ENCODE measurements around the gene RASSF4.

Gene RASSF4

GRCh38 chr10:44959247-44960087 is at the start of gene RASSF4 (continued):
- TF ChIP-seq, protein P1, sequence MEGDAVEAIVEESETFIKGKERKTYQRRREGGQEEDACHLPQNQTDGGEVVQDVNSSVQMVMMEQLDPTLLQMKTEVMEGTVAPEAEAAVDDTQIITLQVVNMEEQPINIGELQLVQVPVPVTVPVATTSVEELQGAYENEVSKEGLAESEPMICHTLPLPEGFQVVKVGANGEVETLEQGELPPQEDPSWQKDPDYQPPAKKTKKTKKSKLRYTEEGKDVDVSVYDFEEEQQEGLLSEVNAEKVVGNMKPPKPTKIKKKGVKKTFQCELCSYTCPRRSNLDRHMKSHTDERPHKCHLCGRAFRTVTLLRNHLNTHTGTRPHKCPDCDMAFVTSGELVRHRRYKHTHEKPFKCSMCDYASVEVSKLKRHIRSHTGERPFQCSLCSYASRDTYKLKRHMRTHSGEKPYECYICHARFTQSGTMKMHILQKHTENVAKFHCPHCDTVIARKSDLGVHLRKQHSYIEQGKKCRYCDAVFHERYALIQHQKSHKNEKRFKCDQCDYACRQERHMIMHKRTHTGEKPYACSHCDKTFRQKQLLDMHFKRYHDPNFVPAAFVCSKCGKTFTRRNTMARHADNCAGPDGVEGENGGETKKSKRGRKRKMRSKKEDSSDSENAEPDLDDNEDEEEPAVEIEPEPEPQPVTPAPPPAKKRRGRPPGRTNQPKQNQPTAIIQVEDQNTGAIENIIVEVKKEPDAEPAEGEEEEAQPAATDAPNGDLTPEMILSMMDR (tag by site-specific recombination; IDR thresholded peaks at IDR 0.05): no peak
- TF ChIP-seq ZSCAN23 (tag by site-specific recombination; IDR thresholded peaks at IDR 0.05): no peak
- TF ChIP-seq ZBTB44 (tag by site-specific recombination; IDR thresholded peaks at IDR 0.05): peak; percentile 79
- no peak for TF ChIP-seq GLI2 (tag by site-specific recombination; IDR thresholded peaks at IDR 0.05; ENCODE audit: borderline replicate concordance, low read depth)
- peak; percentile 88 for TF ChIP-seq ZNF449 (tag by site-specific recombination; IDR thresholded peaks at IDR 0.05)
- TF ChIP-seq, protein P2, sequence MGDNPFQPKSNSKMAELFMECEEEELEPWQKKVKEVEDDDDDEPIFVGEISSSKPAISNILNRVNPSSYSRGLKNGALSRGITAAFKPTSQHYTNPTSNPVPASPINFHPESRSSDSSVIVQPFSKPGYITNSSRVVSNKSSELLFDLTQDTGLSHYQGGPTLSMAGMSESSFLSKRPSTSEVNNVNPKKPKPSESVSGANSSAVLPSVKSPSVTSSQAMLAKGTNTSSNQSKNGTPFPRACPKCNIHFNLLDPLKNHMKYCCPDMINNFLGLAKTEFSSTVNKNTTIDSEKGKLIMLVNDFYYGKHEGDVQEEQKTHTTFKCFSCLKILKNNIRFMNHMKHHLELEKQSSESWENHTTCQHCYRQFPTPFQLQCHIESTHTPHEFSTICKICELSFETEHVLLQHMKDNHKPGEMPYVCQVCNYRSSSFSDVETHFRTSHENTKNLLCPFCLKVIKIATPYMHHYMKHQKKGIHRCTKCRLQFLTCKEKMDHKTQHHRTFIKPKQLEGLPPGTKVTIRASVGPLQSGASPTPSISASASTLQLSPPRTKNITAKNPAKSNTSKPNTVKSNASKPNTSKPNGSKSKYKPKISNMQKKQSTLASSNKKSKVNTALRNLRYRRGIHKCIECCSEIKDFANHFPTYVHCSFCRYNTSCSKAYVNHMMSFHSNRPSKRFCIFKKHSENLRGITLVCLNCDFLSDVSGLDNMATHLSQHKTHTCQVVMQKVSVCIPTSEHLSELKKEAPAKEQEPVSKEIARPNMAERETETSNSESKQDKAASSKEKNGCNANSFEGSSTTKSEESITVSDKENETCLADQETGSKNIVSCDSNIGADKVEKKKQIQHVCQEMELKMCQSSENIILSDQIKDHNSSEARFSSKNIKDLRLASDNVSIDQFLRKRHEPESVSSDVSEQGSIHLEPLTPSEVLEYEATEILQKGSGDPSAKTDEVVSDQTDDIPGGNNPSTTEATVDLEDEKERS (tag by site-specific recombination; IDR thresholded peaks at IDR 0.05): no peak
- TF ChIP-seq ZNF555 (tag by site-specific recombination; conservative IDR thresholded peaks at IDR 0.05): no peak
- no peak for TF ChIP-seq YY2 (tag by site-specific recombination; IDR thresholded peaks at IDR 0.05)
- TF ChIP-seq, protein P3, sequence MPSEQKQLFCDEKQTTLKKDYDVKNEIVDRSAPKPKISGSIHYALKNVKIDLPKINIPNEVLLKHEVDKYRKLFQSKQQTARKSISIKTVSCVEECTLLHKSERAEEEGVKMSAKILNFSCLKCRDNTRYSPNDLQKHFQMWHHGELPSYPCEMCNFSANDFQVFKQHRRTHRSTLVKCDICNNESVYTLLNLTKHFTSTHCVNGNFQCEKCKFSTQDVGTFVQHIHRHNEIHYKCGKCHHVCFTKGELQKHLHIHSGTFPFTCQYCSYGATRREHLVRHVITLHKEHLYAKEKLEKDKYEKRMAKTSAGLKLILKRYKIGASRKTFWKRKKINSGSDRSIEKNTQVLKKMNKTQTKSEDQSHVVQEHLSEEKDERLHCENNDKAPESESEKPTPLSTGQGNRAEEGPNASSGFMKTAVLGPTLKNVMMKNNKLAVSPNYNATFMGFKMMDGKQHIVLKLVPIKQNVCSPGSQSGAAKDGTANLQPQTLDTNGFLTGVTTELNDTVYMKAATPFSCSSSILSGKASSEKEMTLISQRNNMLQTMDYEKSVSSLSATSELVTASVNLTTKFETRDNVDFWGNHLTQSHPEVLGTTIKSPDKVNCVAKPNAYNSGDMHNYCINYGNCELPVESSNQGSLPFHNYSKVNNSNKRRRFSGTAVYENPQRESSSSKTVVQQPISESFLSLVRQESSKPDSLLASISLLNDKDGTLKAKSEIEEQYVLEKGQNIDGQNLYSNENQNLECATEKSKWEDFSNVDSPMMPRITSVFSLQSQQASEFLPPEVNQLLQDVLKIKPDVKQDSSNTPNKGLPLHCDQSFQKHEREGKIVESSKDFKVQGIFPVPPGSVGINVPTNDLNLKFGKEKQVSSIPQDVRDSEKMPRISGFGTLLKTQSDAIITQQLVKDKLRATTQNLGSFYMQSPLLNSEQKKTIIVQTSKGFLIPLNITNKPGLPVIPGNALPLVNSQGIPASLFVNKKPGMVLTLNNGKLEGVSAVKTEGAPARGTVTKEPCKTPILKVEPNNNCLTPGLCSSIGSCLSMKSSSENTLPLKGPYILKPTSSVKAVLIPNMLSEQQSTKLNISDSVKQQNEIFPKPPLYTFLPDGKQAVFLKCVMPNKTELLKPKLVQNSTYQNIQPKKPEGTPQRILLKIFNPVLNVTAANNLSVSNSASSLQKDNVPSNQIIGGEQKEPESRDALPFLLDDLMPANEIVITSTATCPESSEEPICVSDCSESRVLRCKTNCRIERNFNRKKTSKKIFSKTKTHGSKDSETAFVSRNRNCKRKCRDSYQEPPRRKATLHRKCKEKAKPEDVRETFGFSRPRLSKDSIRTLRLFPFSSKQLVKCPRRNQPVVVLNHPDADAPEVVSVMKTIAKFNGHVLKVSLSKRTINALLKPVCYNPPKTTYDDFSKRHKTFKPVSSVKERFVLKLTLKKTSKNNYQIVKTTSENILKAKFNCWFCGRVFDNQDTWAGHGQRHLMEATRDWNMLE (tag by site-specific recombination; conservative IDR thresholded peaks at IDR 0.05; ENCODE audit: low read depth): no peak
- no peak for TF ChIP-seq RBAK (tag by site-specific recombination; IDR thresholded peaks at IDR 0.05)
- no peak for TF ChIP-seq PRDM4 (tag by site-specific recombination; IDR thresholded peaks at IDR 0.05)
- TF ChIP-seq ZNF221 (tag by site-specific recombination; IDR thresholded peaks at IDR 0.05; ENCODE audit: borderline replicate concordance): no peak
- no peak for TF ChIP-seq ZNF157 (tag by site-specific recombination; IDR thresholded peaks at IDR 0.05)
- TF ChIP-seq, protein P4, sequence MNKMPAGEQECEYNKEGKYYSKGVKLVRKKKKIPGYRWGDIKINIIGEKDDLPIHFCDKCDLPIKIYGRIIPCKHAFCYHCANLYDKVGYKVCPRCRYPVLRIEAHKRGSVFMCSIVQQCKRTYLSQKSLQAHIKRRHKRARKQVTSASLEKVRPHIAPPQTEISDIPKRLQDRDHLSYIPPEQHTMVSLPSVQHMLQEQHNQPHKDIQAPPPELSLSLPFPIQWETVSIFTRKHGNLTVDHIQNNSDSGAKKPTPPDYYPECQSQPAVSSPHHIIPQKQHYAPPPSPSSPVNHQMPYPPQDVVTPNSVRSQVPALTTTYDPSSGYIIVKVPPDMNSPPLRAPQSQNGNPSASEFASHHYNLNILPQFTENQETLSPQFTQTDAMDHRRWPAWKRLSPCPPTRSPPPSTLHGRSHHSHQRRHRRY (tag by site-specific recombination; IDR thresholded peaks at IDR 0.05): no peak
- no peak for TF ChIP-seq ZNF211 (tag by site-specific recombination; IDR thresholded peaks at IDR 0.05; ENCODE audit: low read depth)
- no peak for TF ChIP-seq ZNF311 (tag by site-specific recombination; IDR thresholded peaks at IDR 0.05; ENCODE audit: borderline replicate concordance)
- no peak for TF ChIP-seq ZBTB21 (tag by site-specific recombination; IDR thresholded peaks at IDR 0.05)
- no peak for TF ChIP-seq ZNF639 (tag by site-specific recombination; IDR thresholded peaks at IDR 0.05)
- peak; percentile 40; the same call in 1 of the 2 replicates for TF ChIP-seq SP7 (tag by site-specific recombination; IDR thresholded peaks at IDR 0.05)
